Progenitor cell of endocrine pancreas (in vitro differentiated cells): ENCODE data around the gene CMPK2. TPM values are rescaled to one million over a fixed set of nuclear protein-coding genes. Genes with fewer than 3 reads are reported as not detected.

Experiments used
- DNase-seq: peaks from one replicate; pipeline ENCODE4 v3.0.0; 2021; ENCODE audit warnings: low spot score; ENCODE audit not compliant: unreplicated experiment
- H3K27ac Mint-ChIP-seq: 2 replicates; pipeline ENCODE4 v1.8.0; 2021; ENCODE audit warnings: mild to moderate bottlenecking, moderate library complexity, mixed read lengths
- H3K27me3 Mint-ChIP-seq: 2 replicates; pipeline ENCODE4 v1.8.0; 2021; ENCODE audit warnings: mixed read lengths
- H3K36me3 Mint-ChIP-seq: 2 replicates; pipeline ENCODE4 v1.8.0; 2022; ENCODE audit warnings: mixed read lengths; ENCODE audit not compliant: insufficient read depth
- H3K4me1 Mint-ChIP-seq: 2 replicates; pipeline ENCODE4 v1.8.0; 2021; ENCODE audit warnings: low read depth, mixed read lengths
- H3K4me3 Mint-ChIP-seq: 2 replicates; pipeline ENCODE4 v1.8.0; 2021; ENCODE audit warnings: low read depth, mild to moderate bottlenecking, moderate library complexity, mixed read lengths
- H3K9me3 Mint-ChIP-seq: 2 replicates; pipeline ENCODE4 v1.8.0; 2021; ENCODE audit warnings: low read depth, mixed read lengths
- total RNA-seq: library from RNA; stranded (reverse); gene quantifications from 2 replicates; pipeline ENCODE4 v1.2.1, GENCODE V29; 2021
- TF ChIP-seq, protein P1 (sequence below): fragments of 200-600 bp; sonication (generic); IDR thresholded peaks from one replicate; pipeline ENCODE4 v1.5.0; 2021; ENCODE audit warnings: antibody characterized with exemption, mild to moderate bottlenecking; ENCODE audit not compliant: unreplicated experiment

The CMPK2 gene
- total RNA-seq, 1 donor from 2014 or later, result 3.4 TPM

- Mint-ChIP-seq H3K9me3 (peaks cover 17% of the 10 kb centered on the region), H3K27me3 (peaks cover 3% of the 10 kb centered on the region), H3K4me3 (no peak overlapping the region), H3K4me1 (no peaks in the 10 kb centered on the region), H3K27ac (no peak overlapping the region), H3K36me3 (peaks cover 3% of the 10 kb centered on the region)
- TF ChIP-seq, protein P1, sequence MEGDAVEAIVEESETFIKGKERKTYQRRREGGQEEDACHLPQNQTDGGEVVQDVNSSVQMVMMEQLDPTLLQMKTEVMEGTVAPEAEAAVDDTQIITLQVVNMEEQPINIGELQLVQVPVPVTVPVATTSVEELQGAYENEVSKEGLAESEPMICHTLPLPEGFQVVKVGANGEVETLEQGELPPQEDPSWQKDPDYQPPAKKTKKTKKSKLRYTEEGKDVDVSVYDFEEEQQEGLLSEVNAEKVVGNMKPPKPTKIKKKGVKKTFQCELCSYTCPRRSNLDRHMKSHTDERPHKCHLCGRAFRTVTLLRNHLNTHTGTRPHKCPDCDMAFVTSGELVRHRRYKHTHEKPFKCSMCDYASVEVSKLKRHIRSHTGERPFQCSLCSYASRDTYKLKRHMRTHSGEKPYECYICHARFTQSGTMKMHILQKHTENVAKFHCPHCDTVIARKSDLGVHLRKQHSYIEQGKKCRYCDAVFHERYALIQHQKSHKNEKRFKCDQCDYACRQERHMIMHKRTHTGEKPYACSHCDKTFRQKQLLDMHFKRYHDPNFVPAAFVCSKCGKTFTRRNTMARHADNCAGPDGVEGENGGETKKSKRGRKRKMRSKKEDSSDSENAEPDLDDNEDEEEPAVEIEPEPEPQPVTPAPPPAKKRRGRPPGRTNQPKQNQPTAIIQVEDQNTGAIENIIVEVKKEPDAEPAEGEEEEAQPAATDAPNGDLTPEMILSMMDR, result peak; percentile 69
- DNase-seq, result no peak
Measured at GRCh38 chr2:6896930-6897759, 31.4 kb upstream of the CMPK2 start.

DNA sequence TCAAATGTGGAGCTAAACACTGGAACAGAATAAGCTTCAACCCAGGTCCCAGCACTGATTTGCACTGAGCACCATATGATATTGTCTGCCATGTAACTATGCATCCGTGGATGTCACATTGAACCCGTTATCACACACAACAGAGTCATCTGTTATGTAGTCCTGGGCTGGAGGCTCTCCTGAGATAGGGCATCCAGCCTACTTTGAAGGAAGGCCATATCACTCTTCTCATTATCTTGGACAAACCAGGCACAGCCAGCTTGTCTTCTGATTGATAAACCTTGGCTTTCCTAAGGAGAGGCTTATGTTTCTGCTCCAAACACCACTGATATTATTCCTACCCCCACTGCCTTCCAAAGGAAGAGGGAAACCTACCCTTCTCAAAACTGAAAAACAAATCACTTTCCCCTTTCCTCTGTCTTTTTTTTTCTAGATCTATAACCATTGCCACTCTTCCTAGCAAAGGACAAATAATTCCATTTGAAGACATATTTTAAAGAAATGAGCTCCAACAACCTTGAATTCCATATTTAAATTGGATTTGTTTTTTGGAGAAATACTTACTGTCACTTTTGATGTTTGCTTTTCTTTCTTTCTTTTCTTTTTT is 28.3 kb upstream of the CMPK2 start:
- TF ChIP-seq, protein P1, result no peak

DNA sequence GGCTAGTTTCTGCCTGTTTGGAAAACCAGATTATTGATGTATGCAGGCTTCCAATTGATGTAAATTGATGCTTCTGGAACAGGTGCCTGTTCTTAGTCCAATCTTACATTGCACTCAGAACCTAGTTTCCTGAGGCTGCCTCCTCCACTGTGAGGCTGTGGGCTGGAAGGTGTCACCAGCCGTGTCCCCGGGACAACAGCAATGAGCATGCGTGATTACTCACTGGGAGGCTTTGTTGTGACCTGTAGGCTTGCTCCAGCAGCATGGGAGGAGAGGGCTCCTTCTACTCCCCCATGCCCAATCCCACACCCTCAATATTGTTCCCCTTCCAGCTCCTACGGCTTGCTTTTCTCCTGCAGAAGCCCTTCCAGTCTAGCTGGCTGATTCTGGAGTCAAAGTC is 23.0 kb upstream of the CMPK2 start:
- Mint-ChIP-seq H3K36me3 (no peaks in the 10 kb centered on the region), H3K9me3 (no peaks in the 10 kb centered on the region), H3K4me1 (no peaks in the 10 kb centered on the region), H3K4me3 (no peak overlapping the region), H3K27ac (no peak overlapping the region), H3K27me3 (no peaks in the 10 kb centered on the region)
- no peak for DNase-seq
- TF ChIP-seq, protein P1, result no peak

More for the DNA sequence above, 28.3 kb upstream of the CMPK2 start:
- no peak for DNase-seq
- no peak overlapping the region for H3K4me3 Mint-ChIP-seq
- H3K36me3 Mint-ChIP-seq, result no peaks in the 10 kb centered on the region
- no peak overlapping the region for H3K27ac Mint-ChIP-seq
- no peaks in the 10 kb centered on the region for H3K9me3 Mint-ChIP-seq
- peaks cover 3% of the 10 kb centered on the region for H3K27me3 Mint-ChIP-seq
- H3K4me1 Mint-ChIP-seq, result no peaks in the 10 kb centered on the region

DNA sequence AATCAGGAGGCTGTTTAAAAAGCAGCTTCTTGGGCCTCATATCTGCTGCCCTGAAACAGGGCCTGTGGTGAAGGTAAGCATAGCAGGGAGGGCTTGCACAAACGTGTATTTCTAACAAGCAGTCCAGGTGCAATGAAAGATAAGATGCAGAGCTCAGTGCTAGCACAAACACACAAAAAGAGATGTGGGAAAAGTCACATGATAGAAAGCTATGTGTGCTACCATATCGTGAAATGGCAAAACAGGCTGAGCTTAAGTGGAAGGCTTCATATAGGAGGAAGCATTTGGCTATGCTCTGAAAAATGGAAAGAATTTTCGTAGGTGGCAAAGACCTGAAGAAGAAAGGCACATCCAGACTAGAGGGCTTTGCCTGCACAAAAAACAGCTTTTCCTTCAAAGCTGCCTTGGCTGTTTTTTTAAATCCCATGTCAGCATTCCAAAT is 22.1 kb upstream of the CMPK2 start:
- H3K27ac Mint-ChIP-seq, result no peak overlapping the region

GRCh38 chr2:6885968-6886367 is 20.3 kb upstream of the CMPK2 start:
- Mint-ChIP-seq H3K36me3 (no peaks in the 10 kb centered on the region), H3K4me3 (no peak overlapping the region), H3K9me3 (peaks cover 2% of the 10 kb centered on the region), H3K4me1 (no peaks in the 10 kb centered on the region), H3K27me3 (no peaks in the 10 kb centered on the region), H3K27ac (no peak overlapping the region)
- no peak for DNase-seq
- TF ChIP-seq, protein P1, result no peak

More for the DNA sequence above, 22.1 kb upstream of the CMPK2 start:
- Mint-ChIP-seq H3K9me3 (no peaks in the 10 kb centered on the region), H3K4me3 (no peak overlapping the region), H3K27me3 (no peaks in the 10 kb centered on the region), H3K36me3 (no peaks in the 10 kb centered on the region), H3K4me1 (no peaks in the 10 kb centered on the region)
- DNase-seq, result no peak
- TF ChIP-seq, protein P1, result no peak
